Retinal pigment epithelial cell (primary cell): ENCODE measurements around the gene TNS3.

Experiments used
- DNase-seq: peaks from one replicate; pipeline ENCODE4 v3.0.0-alpha.2; 2010; ENCODE audit warnings: low read depth
- H3K4me3 ChIP-seq: 2 replicates; pipeline ENCODE4 v1.5.1; 2011; ENCODE audit warnings: mild to moderate bottlenecking, low read length, control low read depth, moderate library complexity
- CTCF ChIP-seq: conservative IDR thresholded peaks from 2 replicates; pipeline ENCODE4 v1.5.1; 2011; ENCODE audit warnings: low read depth, low read length, control low read depth, inconsistent platforms

Gene TNS3

GRCh38 chr7:47347816-47348385 lies 234.0 kb downstream of the TNS3 start:
- TF ChIP-seq CTCF, result no peak
- DNase-seq, result no peak
- no peak overlapping the region for H3K4me3 ChIP-seq

GRCh38 chr7:47347346-47347745 lies 234.6 kb downstream of the TNS3 start:
- DNase-seq, result no peak
- no peak for TF ChIP-seq CTCF
- H3K4me3 ChIP-seq, result no peak overlapping the region

GRCh38 chr7:47346377-47346914 lies 235.5 kb downstream of the TNS3 start:
- TF ChIP-seq CTCF, result no peak
- DNase-seq, result no peak
- no peak overlapping the region for H3K4me3 ChIP-seq

- no peak overlapping the region for H3K4me3 ChIP-seq
- no peak for DNase-seq
- TF ChIP-seq CTCF, result no peak
Measured at GRCh38 chr7:47345857-47346298, 236.0 kb downstream of the TNS3 start.

- no peak overlapping the region for H3K4me3 ChIP-seq
- DNase-seq, result no peak
- TF ChIP-seq CTCF, result no peak
Measured at GRCh38 chr7:47344171-47344955, 237.5 kb downstream of the TNS3 start.

- H3K4me3 ChIP-seq, result no peak overlapping the region
- no peak for TF ChIP-seq CTCF
- DNase-seq, result no peak
Measured at GRCh38 chr7:47343061-47343455, 238.9 kb downstream of the TNS3 start.
